PC-3 (cell line): ENCODE measurements around the gene LYRM9.

Experiments used
- EZH2phosphoT487 ChIP-seq: fragments of 300-600 bp; sonication (generic); IDR thresholded peaks from 2 replicates; pipeline ENCODE4 v1.6.1; 2018; ENCODE audit warnings: mild to moderate bottlenecking, antibody characterized with exemption, low read length, borderline replicate concordance
- TF ChIP-seq, protein P1 (sequence below): fragments of 300-600 bp; sonication (generic); conservative IDR thresholded peaks from 2 replicates; pipeline ENCODE4 v1.5.1; 2017; ENCODE audit warnings: antibody characterized with exemption, low read depth, mild to moderate bottlenecking, low read length

DNA sequence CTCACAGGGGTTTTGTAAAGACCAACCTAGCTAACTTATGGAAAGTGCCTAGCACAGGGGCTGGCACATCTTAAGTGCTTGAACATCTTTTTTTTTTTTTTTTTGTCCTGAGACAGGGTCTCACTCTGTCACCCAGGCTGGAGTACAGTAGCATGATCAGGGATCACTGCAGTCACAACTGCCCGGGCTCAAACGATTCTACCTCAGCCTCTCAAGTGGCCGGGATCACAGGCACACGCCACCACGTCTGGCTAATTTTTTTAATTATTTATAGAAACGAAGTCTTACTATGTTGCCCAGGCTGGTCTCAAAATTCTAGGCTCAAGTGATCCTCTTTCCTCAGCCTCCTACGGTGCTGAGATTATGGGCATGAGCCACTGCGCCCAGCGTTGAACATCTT lies 1.3 kb downstream of the LYRM9 start:
- TF ChIP-seq, protein P1, sequence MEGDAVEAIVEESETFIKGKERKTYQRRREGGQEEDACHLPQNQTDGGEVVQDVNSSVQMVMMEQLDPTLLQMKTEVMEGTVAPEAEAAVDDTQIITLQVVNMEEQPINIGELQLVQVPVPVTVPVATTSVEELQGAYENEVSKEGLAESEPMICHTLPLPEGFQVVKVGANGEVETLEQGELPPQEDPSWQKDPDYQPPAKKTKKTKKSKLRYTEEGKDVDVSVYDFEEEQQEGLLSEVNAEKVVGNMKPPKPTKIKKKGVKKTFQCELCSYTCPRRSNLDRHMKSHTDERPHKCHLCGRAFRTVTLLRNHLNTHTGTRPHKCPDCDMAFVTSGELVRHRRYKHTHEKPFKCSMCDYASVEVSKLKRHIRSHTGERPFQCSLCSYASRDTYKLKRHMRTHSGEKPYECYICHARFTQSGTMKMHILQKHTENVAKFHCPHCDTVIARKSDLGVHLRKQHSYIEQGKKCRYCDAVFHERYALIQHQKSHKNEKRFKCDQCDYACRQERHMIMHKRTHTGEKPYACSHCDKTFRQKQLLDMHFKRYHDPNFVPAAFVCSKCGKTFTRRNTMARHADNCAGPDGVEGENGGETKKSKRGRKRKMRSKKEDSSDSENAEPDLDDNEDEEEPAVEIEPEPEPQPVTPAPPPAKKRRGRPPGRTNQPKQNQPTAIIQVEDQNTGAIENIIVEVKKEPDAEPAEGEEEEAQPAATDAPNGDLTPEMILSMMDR = no peak
- no peak for TF ChIP-seq EZH2phosphoT487
